Measurements from ENCODE around the gene KLRF2.

Gene KLRF2

DNA sequence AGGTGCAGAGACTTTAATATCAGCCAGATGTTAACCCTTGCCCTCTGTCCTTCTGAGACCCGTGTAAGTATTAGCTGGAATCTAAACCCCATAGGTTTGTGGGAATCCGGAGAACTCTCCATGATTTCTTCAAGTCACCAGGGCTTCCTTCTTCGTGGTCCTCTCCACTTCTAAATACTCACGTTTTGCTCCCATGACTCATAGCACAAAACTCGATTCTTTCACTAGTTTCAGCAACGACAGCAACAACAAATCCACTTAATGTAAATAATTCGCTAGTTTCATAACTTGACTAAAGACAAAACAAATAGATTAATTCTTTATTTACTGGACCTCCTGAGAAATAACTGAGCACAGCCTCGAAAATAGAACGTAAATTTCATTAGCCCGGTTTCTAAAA lies 55.3 kb downstream of the KLRF2 start:
- no peak for DNase-seq (ENCODE audit: low read depth in 2 of 2)

DNA sequence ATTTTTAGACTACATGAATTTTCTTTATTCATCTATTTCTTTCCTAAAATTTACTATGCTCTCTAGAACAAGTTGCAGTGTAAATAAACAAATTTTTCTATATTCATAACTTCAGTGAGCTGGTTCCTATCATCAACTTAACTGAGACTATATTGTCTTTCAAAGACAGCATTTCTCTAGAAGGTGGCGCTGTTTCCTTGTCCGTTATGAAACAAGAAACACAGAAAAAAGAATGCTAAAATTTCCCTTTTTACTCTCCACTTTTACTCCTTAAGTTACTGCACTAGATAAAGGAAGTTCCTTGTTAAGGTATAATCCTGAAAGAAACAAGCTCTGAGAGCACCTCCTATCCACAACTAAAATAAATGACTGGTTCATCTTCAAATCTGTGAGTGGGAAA lies 59.1 kb downstream of the KLRF2 start:
- DNase-seq (ENCODE audit: low read depth in 2 of 2), result no peak

DNA sequence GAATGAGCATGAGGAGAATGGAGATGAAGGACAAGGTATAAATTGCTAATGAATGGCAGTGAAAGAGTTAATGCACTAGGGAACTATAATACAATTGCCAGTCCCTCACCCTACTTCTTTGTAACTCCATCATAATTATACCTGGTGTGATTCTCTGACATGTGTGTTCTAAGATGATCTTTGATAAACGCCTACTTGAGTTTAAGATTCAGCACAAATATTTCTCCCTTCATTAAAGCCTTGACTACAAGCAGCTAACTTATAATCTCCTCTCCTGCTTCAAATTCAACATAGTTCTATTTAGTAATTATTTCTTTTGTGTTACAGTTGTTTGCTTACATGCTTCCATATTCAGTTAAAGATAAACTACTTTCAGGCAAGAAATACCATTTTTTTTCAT lies 60.5 kb downstream of the KLRF2 start:
- no peak for DNase-seq (ENCODE audit: low read depth in 2 of 2)

DNA sequence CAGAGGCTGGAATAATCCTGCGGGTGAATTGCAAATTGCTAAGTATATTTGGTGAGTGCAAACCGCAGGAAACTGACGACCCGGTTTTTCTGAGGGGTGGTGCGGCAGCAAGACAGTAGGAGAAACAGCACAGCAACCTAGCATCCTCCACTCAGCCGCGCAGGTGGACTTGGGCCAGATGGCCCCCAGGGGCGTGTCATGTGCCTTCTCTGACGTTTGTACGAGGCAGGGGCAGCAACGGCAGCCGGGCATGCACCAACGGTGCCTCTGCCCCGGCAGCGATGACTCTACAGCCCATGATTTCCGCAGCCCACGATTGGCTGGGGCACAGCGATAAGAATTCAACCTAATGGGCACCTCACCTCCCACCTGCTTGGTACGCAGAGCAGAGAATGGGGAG lies 62.0 kb downstream of the KLRF2 start:
- no peak for DNase-seq (ENCODE audit: low read depth in 2 of 2)

DNA sequence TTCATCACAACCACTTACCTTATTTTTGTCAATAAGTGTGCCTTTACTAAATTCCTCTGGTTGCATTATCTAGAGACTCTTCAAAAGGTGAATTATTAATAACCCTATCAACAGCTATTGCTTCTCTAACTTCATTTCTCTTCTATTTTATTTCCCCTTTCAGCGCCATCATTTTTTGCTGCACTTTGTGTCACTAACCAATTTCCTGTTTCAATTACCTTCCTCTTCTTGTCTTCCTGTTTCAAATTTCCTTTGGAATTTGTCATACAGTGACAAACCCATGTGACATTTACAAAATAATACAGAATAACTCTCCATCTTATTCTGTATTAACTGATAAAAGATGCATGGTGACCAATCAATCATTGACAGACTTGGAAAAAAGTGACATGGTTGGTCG lies 63.1 kb downstream of the KLRF2 start:
- DNase-seq (ENCODE audit: low read depth in 2 of 2), result no peak
